HG03135 (cell line): ENCODE data around the gene HAGH.

ENCODE experiments used
- ATAC-seq: cut with Tn5 transposase; IDR thresholded peaks from one replicate; pipeline ENCODE4 v1.9.1; 2021; ENCODE audit warnings: mild to moderate bottlenecking, moderate library complexity; ENCODE audit not compliant: unreplicated experiment

The HAGH gene

GRCh38 chr16:1765826-1766225 lies 60.8 kb downstream of the HAGH start:
- ATAC-seq: no peak

- no peak for ATAC-seq
Observed at GRCh38 chr16:1764971-1765370, 61.7 kb downstream of the HAGH start.

DNA sequence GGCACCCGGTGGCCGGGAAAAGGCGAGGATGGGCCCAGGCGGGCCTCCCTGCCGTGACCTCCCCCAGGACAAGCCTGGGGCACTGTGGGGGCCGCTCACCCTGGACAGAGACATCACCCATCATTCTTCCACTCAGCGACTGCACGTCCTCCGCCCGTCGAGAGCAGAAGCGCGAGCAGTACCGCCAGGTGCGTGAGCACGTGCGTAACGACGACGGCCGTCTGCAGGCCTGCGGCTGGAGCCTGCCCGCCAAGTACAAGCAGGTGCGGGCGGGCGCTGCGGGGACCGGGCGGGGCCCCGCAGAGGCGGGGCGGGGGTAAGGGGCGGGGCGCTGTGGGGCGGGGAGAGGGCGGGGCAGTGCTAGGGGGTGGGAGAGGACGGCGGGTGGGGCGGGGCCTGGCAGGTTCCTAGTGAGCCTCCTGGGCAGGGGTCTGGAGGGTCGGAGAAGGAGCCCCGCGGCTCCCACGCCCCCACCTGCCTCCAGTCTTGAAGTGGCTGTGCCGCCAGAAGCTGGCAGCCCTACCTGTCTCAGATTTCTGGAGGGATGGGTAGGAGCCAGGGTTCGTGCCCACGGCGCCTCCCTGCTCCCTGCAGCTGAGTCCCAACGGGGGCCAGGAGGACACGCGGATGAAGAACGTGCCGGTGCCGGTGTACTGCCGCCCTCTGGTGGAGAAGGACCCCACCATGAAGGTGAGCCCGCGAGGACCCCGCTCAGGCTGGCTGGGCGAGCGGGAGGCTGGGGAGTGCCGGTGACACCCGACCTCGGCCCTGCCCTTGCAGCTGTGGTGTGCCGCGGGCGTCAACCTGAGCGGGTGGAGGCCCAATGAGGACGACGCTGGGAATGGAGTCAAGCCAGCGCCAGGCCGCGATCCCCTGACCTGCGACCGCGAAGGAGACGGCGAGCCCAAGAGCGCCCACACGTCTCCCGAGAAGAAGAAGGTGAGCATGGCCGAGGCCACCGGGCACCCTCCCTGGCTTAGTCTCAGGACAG lies 62.8 kb downstream of the HAGH start:
- no peak for ATAC-seq

DNA sequence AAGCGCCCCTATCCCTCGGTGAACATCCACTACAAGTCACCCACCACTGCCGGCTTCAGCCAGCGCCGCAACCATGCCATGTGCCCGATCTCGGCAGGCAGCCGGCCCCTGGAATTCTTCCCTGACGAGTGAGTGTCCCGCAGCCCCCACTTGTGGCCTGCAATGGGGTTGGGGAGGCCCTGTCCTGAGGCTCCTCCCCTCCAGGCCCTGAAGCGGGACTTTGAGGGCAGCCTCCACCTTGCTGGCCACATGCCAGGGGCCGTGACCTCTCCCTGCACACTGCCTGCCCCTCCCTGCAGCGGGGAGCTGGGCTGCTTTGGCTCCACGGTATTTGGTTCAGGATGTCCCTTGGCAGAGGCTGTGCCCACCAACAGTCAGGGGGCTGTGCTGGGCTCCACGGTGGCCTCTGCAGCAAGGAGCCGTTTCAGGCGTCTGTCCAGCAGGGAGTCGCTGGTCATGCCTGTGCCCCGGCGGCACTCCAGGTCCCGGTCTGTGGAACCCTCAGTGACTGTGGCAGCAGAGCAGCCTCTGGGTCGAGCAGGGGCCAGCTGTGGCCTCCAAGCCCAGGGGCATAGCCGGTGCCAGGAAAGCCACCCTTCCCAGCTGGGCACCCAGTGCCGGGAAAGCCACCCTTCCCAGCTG lies 63.6 kb downstream of the HAGH start:
- ATAC-seq: no peak

- no peak for ATAC-seq
Observed at GRCh38 chr16:1762196-1762878, 64.3 kb downstream of the HAGH start.

- no peak for ATAC-seq
Observed at GRCh38 chr16:1761751-1762150, 64.9 kb downstream of the HAGH start.

DNA sequence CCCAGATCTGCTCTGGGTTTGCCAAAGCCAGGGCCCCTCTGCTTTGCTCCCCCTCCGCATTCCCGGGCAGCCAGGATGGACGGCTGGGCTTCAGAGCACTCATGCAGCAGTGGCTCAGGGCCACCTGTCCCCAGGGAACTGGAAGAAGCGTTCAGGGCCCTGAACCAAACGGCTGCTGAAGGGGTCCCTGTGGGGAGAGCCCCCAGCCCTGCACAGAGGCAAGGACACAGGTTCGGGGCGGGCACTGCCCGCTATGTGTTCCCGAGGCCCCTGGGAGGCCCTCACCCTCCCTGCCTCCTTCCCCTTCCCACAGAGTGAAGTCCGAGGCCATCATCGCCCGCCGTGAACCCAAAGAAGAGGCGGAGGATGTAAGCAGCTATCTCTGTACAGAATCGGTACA lies 65.7 kb downstream of the HAGH start:
- ATAC-seq: no peak

DNA sequence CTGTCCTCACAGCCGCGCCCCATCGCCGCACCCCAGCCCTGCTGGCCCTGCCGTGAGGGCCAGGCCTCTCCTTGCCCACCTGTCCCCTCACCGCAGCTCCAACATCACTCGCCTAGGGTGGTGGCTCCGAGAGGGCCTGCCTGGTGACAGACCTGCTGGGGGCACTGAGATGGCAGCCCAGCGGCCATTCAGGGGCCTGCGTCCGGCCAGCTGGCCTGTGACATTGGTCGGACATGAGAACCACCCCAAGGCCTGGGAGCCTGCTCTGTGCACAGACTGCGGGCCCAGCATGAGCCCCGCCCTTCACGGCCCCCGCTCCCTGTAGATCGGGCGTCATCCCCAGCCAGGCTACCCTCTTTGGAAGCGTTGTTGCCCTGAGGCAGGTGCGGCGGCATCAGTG lies 67.1 kb downstream of the HAGH start:
- no peak for ATAC-seq

DNA sequence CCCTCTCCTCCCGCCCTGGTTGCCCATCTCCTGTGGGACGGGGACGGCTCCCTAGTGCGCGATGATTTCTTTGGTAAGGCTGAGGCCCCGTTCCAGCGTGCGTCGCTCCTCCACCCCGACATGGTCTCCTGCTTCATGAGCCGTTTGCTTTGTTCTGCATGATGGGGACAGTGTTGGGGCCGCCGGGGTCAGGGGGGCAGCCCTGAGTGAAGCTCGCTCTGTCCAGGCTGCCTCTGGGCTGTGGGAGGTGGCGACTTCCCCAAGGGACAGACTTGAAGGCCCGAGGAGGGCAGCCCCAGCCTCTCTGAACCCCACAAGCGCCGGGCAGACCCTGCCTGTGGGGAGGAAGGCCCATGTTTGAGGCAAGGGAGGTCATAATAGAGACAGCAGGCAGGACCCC lies 67.7 kb downstream of the HAGH start:
- ATAC-seq: no peak

DNA sequence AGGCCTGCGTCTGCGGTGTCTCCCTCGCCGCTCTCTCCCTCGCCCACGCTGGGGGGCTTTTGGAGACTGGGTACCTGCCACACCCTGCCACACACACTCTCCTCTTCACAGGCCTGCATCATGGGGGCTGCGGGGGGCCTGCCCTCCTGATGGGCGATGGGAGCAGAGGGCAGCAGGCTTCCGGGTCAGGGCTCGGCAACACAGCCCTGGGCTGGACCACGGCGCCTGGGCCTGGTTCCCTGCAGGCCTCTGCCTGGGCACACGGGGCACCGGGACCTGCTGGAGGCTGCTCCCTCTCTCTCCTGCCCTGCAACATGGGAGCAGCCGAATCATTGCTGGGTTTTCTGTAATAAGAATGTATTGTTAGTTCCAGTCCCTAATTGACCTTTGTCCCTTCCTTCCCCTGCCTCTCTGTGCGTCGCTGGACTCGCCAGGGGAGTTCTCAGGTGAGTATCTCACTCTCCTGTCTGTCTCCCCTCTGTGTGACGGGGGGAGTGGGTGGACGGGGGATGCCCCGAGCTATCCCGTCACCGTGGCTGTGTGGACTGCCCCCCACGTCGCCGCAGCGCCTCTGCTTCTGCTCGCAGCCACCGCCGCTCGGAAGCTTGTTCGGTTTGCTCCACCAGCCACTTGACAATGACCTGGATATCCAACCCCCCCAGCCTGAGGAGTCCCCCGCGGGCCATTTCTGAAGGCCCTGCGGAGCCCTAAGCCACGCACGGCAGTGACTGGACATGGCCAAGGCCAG lies 68.7 kb downstream of the HAGH start:
- ATAC-seq: no peak
